Activated CD8-positive, alpha-beta memory T cell treated with anti-CD3 and anti-CD28 coated beads for 4 hours (primary cell): ENCODE data around the gene TMEM80.

ENCODE experiments used
- DNase-seq, 2 donors: peaks; one replicate each; pipeline ENCODE4 v3.0.0-alpha.2; 2020; ENCODE audit warnings: low read depth in 2 of 2

The TMEM80 gene

DNA sequence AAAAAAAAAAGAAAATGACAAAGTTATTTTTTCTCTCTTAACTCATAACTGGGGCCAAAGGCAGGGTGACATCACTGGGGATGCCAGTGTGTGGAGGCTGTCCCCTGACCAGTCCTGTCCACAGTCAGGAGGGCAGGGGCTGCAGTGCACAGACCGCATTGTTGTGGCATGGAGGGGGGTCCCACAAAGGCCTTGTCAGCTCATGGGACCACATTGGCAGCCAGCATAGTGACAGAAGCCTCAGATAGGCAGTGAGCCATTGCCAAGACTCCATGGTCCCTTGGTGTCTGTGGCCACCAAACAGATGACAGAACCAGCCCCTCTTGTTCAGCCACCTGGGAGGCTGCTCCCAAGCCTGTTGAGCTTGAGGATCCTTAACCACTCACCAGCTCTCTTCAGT, 4.1 kb downstream of the TMEM80 start:
- DNase-seq, result no peak

DNA sequence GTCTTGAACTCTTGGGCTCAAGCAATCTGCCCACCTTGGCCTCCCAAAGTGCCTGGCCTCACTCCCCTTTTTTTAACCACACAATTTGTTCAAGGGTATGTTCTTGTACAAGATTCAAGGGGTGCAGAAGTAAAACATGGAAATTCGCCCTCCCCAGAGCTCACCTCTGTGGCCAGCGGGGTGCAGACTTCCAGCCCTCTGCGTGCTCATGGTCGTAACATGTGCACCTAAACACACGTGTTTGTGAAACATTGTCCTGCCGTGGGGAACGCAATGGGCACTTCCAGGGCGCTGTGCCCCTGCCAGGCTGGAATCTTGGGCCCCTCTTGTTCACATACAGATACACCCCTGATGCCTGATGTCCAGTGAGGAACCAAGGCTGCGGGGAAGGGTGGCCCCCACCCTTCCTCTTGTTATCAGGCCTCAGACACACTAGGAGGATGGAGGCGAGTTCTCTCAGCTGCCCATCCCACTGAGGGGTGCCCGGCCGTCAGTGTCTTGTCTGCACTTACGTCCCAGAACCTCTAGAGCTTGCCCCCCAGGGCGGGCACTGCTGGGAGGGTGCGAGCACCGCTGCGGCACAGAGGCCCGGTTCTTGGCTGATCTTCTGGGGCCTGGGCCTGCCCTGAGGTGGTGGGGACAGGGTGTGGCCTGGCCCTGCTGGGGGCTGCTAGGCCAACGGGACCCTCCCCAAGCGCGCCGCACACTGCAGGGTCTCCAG, 6.3 kb downstream of the TMEM80 start:
- DNase-seq, result no peak

DNA sequence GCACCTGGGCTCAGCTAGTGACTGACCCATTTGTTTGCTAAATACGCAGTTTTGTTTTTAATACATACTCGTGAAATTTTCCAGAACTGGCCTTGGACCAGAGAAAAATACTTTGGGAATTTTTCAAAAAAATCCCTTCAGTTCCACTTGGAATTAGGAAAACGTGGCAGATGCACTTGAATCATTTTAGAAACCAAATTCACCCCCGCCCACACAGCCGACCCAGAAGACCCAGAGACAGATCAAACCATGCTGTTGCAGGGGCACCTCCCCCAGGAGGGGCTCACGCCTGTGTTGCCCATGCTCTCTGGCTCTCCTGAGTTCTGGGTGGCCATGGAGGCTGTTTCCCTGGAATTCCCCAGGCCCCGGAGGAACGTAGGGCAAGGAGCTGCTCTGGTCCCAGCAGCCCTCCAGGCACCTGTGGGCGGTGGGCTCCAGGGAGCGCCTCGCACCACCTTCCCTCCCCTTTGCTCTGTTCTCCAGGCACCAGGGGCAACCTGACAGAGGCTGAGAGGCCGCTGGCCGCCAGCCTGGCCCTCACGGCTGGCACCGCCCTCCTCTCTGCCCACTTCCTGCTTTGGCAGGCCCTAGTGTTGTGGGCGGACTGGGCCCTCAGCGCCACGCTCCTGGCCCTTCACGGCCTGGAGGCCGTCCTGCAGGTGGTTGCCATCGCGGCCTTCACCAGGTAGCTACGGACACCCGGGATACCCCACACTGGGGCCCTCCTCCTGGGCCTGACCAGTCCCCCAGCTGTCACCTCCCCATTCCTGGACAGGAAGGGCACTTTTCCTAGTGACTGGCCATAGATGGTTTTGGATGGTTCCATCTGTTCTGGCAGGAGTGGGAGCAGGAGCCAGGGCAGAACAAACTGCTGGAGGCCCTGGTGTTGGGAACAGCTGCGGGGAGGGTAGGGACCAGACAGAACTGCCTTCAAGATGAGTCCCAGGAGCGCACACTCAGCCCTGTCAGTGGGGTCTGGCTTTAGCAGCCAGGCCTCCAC, 7.1 kb downstream of the TMEM80 start:
- no peak for DNase-seq

DNA sequence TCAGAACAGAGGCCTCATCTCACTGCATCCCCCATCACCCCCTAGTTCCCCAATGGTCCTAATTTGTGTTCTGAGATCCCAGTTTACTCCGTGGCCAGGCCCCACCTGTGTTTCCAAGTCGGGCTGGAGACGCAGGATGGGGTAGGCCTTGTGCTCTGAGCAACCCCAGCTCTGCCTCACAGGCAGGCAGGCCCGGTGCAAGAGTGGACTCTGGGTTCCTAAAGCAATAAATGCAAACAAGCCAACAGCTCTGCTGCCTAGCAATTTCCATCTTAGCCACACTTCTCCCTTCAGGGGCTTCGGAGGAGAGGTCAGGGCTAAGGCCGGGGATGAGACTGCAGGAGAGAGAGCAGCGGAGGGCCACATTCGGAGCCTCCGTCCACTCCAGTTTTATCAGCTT, 7.9 kb downstream of the TMEM80 start:
- no peak for DNase-seq

DNA sequence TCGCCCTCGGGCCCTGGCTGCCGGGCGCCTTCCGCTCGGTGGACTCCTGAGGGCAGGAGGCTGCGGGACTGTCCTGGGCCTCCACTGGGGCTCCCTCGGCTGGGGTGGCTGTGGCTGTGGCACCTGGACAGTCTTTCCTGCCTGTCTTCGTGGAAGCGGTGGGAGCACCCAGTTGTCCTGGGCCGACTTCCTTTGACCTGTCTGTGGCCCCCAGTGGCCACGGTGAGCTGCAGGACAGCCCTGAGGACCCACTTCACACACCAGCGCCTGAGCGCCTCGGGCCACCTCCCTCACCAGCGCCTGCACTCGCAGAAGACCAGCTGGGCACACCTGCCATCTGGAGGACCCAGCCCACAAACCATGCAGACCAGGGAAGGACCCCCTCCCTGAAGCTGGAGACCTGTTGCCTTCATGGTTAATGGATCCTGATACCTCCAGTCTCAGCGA, 8.6 kb downstream of the TMEM80 start:
- DNase-seq, result no peak

DNA sequence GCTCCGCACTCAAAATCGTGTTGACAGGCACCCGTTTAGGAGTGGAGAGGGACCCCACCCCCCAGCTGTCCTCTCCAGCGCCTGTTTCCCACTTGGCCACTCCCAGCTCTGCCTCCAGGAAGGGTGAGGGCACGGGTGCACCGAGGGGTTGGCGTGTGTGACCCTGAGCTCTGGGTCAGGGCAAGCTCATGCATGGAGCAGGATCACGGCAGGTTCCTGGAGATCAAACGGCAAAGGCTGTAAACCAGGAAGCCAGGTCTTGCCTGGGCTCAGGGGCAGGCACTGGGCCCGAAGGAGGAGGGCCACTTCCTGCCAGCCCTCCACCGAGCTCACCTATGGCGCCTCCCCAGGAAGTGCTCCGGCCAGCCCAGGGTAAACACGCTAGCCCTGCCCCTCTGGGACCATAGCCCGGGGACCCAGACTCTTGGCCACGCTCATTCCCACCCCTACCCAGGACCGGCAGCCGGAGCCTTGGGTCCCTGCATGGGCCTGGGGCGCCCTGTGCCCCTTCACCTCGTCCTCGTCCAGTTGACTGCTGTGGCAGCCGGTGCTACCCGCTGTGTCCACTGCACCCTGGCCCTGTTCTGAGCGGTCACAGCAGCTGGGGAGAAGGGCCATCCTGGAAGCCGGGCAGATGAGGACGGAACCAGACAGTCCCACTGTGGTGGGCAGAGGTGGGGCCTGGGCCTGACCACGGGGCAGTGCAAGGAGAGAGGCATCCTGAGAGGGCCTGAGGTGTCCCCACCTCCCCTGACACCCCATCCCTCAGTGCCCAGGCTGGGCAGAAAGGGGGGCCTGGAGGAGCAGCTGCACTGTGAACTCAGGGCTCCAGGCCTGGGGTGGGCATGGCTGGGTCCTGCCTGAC, 9.4 kb downstream of the TMEM80 start:
- no peak for DNase-seq

DNA sequence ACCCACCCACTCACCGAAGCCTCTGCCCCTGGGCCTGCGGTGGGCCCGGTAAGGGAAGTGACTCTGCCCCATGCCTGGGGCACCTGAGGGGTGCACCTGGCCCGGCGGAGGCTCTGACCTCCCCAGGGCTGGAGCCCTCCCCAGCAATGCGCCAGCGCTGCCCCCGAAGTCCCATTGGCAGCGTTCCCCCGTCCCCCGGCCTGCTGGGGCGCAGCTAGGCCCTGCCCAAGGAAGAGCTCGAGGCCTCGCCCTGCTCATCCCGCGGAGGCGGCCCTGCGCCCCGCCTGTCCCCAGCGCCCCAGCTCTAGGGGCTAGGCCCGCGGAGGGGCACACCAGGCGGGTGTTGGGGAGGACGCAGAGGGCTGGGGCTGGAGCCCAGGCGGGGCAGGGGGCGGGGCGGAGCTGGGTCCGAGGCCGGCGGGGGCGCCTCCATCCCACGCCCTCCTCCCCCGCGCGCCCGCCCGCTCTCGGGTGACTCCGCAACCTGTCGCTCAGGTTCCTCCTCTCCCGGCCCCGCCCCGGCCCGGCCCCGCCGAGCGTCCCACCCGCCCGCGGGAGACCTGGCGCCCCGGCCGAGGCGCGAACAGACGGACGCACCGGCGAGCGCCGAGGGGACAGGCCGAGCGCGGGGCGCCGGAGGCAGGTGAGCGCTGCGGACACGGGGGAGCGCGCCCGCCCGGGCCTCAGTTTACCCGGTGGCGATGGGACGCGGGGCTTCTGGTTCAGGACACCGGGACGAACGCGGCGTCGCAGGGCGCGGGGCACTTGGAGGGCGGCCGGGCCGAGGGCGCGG, 10.2 kb downstream of the TMEM80 start, which contains the start of gene EPS8L2:
Gene EPS8L2 (plus strand): TSS at position 586 of the 793 bp plus-strand sequence. CDS start 3,177 bp downstream, outside the sequence.
- DNase-seq, result no peak

DNA sequence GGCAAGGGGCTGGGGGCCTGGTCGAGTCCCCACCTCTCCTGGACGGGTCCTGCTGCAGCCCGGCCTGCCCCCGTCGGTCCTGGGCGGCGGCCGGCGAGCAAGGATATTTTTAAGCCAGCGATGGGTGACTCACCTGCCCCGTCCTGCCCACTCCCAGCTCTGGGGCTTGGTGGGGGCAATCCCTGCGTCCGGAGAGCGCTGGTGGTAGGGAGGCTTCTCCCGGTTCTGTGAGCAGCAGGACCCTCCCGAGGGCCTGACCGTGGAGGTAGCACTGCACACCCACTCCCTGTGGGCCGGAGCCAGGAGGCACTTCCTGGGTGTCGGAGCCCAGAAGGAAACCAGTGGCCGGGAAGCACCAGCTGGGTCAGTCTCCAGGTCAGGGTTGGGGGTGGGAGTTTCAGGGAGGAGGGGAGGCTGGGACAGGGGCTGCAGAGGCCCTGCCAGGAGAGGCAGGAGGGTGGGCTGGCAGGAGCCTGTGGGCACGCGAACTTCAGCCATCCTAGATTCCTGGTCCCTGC, 10.9 kb downstream of the TMEM80 start:
- DNase-seq, result no peak

DNA sequence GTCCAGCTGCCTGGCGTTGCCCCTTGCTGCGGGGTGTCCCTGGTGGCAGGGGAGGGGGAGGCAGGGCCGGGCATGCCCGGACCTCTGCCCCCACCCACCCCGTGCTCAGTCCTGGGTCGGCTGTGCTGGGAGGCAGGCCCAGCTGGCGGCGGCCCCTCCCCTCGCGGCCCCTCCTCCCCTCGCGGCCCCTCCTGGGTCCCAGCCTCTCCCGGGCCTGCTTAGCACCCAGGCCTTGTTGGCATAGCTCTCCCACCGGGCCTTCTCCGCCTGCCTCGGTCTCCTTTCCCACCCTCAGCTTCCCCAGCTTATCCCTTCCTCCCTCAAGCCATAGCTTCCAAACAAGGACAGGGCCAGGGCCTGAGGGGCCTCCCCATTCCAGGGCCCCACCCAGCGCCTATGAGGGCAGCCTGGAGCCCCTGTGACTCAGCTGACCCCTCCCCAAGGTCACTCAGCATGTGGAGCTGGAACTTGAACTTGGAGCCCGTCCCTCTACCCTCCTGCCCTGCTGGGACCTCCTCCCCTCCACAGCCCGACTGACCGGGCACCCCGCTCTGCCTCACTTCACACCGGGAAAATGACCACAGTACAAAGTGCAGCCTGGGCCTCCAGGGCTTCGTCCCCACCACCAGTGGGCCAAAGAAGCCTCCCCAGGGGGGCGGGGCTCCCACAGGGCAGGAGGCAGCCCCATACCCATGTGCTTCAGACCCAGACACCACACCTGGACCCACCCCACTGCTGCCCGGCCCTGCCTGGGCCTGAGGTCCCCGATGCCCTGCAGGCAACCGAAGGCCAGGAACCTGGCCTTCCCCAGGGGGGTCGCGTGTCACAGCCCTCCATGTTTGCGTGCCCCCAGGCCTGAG, 11.6 kb downstream of the TMEM80 start:
- DNase-seq, result no peak

DNA sequence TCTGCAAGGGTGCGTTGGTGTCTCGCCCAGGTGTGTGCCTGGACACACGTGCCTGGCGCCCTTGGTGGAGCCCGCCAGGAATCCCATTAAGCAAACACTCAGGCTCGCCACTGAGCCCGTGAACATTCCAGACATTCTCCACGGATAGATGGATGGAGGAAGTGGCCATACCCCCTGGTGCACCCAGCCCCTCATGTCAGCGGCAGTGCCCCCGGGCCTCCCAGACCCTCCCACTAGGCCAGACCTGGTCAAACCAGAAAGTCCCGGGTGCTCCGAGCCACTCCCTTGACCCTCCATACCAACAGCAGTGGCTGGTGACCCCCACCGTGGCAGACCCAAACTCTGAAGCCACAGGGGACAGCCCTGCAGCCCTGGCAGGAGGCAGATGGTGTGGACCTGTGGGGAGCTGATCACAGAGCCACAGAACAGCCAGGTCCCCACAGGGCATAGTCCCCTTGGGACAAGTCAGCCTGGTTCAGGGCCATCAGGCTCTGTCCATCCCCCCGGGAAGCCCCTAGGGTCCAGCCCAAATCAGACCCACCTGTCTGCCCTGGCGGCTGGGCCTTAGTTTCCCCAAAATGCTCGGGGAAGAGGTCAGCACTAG, 12.3 kb downstream of the TMEM80 start:
- DNase-seq, result no peak

DNA sequence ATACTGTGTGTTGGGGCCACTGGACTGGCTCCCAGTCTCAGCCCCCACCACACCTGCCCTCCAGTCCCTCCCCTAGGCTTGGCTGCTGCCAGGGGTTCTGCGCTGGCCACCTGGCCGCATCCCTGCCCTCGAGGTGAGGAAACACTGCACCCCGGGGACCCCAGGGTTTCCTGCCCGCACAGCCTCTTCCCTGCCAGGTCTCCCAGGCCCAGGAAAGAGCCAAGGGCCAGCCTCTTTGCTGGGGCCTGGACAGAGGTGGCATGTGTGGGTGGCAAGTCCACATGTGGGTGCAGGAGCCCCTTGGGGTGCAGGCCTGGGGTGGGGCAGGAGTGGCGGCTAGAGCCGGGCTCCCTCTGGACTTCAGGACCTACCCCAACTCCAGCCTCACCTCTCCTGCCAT, 12.9 kb downstream of the TMEM80 start:
- no peak for DNase-seq

DNA sequence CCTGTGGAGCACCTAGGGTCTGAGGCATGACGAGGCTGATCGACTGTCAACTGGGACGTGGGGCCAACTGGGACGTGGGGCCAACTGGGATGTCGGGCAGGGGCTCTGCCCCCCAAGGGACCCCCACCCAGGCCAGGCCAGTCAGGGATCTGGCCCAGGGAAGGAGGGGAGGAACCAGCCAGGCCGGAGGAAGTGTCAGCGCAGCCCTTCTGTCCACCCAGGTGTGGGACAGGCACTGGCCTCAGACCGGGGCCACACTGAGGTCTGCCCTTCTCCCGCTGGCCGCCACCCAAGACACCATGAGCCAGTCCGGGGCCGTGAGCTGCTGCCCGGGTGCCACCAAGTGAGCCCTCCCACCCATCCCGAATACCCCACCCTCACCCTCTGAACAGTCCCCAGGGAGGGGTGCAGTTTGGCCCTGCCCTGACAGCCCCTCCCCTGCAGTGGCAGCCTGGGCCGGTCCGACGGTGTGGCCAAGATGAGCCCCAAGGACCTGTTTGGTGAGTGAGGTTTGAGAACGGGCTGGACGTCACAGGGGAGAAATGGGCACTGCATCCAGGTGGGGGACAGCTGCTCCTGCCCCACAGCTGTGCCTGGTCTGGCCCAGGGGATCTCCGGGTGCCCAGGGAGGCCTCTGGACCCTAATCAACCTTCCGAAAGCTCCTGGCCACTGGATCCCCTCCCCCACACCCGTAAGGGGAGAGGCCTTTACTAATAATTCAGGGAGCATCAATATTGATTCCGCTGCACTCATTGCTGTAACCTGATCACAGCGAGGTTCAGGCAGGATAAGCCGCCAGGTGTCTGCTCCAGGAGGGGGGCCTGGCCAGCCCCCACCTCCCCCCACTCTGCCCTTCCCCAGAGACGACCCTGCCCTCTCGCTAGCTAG, 13.7 kb downstream of the TMEM80 start:
- no peak for DNase-seq

DNA sequence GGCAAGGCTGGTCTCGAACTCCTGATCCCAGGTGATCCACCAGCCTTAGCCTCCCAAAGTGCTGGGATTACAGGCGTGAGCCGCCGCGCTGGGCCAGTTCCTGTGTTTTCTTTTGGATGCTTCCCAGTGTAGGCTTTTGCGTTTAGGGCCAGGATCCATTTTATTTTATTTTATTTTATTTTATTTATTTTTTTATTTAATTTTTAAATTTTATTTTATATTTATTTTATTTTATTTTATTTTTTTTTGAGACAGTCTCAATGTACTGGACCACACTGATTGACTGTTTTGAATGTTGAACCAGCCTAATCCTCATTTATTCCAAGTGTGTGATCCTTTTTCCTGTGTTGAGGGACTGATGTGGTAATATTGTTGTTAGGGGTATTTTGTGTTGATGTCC, 18.8 kb downstream of the TMEM80 start:
- DNase-seq, result no peak

DNA sequence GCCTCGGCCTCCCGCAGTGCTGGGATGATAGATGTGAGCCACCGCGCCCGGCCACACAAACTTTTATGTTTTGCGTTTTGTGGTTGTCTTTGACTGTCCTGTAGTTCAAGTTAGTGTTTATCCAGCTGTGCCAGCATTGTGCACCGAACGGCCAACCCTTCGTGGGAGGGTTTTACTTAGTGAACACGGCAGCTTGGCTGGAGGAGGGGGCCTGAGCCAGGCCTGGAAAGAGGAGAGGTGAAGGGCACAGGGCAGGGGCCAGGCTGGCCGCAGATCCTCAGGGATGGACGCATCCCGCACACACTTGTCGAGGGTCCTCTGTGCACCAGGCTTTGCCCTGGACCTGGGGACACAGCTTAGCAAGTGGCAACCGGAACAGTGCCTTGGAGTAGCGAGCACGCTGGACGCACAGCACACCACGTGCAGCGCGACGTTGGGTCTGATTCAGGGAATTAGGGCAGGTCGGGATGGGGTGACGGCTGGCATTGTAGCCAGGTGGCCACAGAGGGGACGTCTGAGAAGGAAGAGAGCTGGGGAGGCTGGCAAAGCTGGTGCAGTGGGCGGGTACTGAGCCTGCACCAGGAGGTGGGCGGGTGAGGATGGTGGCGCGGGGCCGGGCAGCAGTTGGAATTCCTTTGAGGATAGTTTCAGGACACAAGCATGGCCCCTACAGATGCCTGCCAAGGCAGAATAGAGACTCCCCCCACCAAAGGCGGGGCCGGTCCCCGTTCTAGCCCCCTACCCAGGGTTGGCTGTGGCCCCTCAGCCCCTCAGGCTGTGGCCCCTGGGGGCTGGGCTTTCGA, 23.8 kb downstream of the TMEM80 start:
- no peak for DNase-seq

DNA sequence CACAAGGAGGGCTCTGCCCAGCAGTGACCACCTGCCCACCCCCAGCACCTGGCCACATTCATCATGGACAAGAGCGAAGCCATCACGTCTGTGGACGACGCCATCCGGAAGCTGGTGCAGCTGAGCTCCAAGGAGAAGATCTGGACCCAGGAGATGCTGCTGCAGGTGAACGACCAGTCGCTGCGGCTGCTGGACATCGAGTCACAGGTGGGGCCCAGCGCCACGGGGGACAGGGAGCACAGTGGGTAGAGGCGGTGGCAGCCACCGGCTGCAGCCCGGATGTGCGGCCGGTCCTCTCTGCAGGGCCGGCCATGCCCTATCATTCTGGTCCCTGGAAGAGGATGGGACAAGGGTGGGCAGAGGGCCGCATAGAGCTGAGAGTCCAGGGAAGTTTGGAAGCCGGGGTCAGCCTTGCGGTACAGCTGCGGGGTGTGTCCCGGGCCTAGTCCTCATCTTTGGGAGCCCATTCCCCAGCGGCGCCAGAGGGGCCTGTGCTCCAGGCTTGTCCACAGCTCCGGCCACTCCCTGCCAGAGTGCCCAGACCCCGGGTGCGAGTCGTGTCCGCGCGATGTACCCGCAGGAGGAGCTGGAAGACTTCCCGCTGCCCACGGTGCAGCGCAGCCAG, 24.5 kb downstream of the TMEM80 start:
- no peak for DNase-seq

DNA sequence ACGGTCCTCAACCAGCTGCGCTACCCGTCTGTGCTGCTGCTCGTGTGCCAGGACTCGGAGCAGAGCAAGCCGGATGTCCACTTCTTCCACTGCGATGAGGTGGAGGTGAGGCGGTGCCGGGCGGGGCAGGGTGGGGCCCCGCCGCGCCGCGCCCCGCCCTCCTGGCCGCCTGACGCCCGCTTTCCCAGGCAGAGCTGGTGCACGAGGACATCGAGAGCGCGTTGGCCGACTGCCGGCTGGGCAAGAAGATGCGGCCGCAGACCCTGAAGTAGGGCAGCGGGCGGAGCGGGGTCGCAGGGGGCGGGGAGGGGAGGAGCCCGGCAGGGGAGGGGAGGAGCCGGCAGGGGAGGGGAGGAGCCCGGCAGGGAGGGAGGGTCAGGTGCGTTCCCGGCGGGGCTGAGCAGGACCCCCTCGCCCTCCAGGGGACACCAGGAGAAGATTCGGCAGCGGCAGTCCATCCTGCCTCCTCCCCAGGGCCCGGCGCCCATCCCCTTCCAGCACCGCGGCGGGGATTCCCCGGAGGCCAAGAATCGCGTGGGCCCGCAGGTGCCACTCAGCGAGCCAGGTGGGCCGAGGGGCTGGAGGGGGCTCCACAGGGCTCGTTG, 25.1 kb downstream of the TMEM80 start:
- no peak for DNase-seq
